ENCODE results near the gene CACNB2.
A peak's percentile ranks its signal among the peaks of the same experiment; 100 is the strongest.

Gene CACNB2

DNA sequence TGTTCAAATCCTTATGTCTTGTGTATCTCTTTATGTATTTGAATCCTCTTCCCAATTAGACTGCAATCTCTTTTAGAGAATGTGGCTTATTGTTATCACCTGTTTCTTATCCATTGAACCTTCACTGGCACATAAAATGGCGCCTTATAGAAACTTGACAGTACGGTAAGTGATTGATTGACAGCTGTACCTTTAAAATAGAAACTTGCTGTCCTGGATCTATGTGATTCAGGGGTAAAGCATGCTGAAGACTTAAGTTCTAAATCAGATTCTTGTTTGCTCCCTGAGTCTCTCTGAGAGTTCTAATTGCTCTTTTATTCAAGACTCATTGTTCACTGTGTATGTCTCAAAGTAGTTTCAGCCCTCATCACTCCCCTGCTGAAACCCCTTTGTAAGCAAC lies 91.3 kb downstream of the CACNB2 start:
- no peak for DNase-seq (ENCODE audit: low spot score)

GRCh38 chr10:18233775-18234174 lies 93.6 kb downstream of the CACNB2 start:
- peak; percentile 15 for DNase-seq (ENCODE audit: low spot score)

- DNase-seq (ENCODE audit: low spot score): no peak
These were observed 95.3 kb downstream of the CACNB2 start for GRCh38 chr10:18235477-18235876.

GRCh38 chr10:18236756-18237155 lies 96.5 kb downstream of the CACNB2 start:
- DNase-seq (ENCODE audit: low spot score): no peak

DNA sequence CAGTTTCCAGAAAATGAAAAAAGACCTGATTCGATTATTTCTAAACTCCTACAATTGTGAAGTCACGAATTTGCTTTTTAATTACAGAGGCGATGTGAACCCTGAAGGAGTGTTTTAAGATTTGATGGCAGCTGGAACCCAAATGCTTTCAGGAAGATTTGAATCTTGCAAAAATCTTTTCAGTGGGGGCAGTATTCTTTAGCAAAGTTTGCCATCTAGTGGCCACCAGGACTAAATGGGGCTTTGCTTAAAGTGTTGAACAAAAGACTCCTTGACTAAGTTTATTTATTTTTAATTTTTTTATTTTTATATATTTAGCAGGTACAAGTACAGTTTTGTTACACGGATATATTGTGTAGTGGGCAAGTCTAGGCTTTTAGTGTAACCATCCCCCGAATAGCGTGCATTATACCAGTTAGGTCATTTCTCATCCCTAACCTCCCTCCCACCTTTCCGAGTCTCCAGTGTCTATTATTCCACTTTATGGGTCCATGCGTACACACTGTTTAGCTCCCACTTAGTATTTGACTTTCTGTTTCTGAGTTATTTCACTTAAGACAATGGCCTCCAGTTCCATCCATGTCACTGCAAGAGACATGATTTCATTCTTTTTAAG lies 98.8 kb downstream of the CACNB2 start:
- peak; percentile 61 for DNase-seq (ENCODE audit: low spot score)

DNA sequence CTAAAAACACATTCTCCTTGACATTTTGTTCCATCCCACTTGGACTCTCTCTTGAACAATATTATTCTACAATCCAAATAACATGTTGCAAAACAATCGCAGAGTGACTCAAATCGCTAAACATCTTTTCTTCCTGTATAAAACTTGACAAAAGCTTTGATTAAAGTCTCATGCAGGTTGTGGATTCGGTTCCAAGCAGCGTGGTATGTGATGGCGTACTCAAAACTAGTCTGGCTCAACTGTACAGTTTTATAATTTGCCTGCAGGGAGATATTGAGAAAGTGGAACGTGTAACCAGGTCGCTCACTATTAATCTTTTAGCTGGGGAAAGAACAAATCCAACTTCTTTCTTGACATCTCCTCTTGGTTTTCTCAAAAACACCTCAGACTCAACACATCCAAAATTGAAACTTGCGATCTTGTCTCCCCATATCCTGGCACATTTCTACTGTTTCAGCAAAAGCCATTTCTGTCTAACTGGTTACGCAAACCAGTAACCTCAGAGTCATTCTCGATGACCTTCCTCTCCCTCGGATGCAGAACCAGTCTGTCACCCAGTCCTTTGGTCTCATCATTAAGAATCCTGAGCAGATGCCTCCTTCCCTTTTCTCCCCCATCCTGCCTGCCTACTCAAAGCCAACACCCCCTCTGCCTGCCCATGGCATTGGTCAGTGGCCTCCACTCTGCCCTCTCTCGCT lies 100.1 kb downstream of the CACNB2 start:
- DNase-seq (ENCODE audit: low spot score): no peak

GRCh38 chr10:18246967-18247366 lies 106.7 kb downstream of the CACNB2 start:
- DNase-seq (ENCODE audit: low spot score): no peak

- no peak for DNase-seq (ENCODE audit: low spot score)
These were observed 111.9 kb downstream of the CACNB2 start for GRCh38 chr10:18252086-18252485.

DNA sequence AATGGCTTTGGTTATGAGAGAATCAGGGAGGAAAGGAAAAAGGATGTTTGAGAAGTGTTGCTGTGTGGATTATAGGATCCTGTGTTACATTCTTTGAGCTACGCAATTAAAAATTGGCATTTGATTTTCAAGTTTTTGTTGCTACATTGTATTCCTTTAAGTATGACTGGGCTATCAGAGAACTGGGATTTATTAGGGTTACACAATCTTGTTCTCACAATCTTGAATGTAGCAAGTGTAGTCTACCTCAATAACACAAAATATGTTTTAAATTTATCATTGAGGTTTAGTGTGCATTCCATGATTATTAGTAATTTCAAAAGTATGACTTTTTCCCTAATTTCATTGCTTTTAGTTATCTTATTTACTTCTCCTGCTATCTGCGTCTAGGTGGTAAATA lies 113.9 kb downstream of the CACNB2 start:
- no peak for DNase-seq (ENCODE audit: low spot score)

DNA sequence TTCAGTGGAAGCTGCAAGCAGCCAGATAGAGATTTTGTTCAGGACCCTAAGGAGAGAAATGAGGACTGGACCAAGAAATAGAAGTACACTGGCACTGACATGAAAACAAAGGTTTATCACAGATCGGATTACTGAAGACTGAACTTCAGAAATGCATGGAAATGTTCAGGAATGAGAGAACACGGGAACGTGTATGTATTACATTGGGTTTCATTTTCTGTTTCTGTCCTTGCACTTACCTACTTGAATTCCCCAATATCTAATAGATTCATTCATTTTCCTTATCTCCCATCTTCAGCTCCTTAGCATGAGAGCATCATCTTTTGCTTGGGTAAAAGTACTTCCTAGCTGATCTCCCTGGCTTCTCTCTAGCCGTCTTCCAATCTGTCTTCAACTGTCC lies 114.5 kb downstream of the CACNB2 start:
- no peak for DNase-seq (ENCODE audit: low spot score)

DNA sequence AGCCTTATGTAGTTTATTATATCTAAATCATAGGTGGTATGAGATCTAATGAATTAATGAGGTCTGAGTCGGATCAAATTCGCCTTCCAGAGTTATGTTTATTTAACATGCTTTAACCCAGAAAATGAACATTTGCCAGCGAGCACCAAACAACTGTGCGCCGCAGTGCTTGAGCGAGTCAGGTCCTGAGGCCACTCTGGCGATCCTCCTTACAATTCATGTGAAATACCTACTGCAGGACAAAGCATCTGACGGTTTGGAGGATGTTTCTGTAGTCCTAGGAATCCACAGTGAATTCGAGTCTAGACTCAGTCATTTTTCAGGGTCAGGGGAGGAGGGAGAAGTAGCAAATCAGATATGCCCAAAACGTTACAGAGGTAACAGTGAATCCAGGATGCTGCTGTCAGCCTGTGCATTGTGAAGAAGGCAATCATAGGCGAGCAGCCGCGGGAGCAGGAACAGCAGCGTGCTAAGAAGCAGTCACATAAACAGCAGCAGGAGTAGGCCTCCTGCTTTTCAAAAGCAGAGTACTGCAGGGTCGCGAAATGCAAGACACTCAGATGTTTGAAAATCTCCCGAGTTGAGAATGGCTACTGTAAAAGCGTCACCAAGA lies 120.2 kb downstream of the CACNB2 start:
- DNase-seq (ENCODE audit: low spot score): no peak

- no peak for DNase-seq (ENCODE audit: low spot score)
These were observed 120.9 kb downstream of the CACNB2 start for GRCh38 chr10:18261063-18261610.

DNA sequence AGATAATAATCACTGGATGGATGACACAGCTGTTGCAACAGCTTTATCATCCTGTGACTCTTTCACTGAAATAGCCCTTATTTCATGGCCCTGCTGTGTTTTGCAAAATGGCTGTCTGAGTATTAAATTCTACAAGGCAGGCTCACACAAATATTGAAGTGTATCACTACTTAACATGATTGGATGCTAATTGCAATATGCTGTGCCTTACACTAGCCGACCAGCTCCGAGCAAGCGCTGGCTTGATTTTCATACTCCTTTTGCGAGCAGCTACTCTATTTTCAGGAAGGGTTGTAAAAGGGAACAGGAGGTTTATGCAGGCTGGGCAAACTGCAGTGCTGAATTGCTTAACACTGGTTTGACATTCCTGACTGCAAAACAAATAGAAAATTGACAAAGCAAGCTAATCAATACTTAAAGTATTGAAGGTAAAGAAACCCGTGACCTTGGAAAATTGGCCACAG lies 121.6 kb downstream of the CACNB2 start:
- DNase-seq (ENCODE audit: low spot score): no peak

GRCh38 chr10:18264466-18265050 lies 124.3 kb downstream of the CACNB2 start:
- no peak for DNase-seq (ENCODE audit: low spot score)

DNA sequence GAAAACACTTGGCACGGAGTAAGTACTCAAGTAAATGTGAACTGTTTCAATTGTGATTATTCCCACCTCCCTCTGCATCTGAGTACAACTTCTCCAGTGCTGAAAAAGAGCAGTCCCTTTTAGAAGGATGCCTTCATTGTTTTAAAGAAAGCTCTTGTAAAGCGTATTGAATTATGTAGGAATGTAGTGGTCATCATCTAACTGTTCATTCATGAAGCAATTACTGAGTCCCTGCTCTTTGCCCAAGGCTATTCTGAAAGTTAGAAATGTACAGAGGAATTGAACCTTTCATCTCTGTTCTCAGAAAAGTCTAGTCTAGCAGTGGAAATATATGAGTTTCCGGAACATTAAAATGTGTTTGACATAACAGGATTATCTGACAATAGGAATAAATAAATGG lies 127.8 kb downstream of the CACNB2 start:
- no peak for DNase-seq (ENCODE audit: low spot score)

DNA sequence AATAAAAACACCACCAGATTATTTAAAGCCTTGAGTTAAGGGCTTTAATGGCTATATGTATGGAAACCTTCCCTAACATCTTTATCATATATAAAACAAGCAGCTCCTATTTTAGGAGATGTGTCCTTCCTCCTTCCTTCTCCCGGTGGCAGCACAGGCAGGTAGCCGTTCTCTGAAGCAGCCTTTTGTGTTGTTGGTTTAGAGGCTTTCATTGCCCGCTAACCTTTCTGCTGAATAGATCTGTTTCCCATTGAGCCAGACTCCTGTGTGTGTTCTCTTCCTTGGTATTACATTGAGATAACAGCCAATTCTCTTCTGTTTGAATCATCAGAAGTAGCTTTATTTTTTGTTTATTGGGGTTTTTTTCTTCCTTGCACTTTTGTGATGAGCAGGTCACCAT lies 131.3 kb downstream of the CACNB2 start:
- no peak for DNase-seq (ENCODE audit: low spot score)

GRCh38 chr10:18273039-18273438 lies 132.8 kb downstream of the CACNB2 start:
- no peak for DNase-seq (ENCODE audit: low spot score)

- no peak for DNase-seq (ENCODE audit: low spot score)
These were observed 138.0 kb downstream of the CACNB2 start for GRCh38 chr10:18278181-18278580.

- DNase-seq (ENCODE audit: low spot score): no peak
These were observed 138.9 kb downstream of the CACNB2 start for GRCh38 chr10:18279173-18279572.

GRCh38 chr10:18282094-18282493 lies 141.9 kb downstream of the CACNB2 start:
- DNase-seq (ENCODE audit: low spot score): no peak

DNA sequence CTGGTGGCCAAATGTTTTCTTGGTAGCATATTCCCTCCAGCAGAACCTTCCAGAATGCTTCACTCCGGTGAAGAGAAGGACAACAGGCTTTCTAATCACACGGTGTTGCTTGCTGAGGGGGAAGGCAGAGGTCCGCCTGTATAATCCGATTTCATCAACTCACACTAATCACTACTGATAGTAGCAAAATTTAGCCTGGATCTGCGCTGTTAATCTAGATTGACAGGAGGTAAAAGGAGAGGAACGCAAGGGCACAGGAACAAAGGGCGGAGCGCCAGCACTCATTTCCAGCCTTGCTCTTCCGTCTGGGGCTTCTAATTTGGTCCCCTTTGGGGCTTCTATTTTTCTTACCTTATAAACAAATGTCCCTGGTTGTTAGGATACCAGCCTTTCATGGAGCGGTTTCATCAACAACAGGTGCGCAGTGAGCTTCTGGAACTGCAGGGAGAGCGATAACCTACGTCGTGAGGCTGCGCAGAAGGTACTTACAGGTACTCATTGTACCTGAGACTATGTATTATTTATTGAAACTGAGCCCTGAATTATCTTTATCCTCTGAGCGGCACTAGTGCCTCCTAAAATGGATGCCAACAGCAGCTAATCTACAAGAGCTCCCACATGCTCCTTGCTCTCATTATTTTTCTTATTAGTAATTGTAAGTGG lies 150.6 kb downstream of the CACNB2 start:
- no peak for DNase-seq (ENCODE audit: low spot score)

Data from NAMALWA (cell line).